Astrocyte of the spinal cord (primary cell): ENCODE results near the gene BRF1.

Experiments used
- DNase-seq: peaks from one replicate; pipeline ENCODE4 v3.0.0; 2011; ENCODE audit warnings: low read depth, low spot score
- H3K4me3 ChIP-seq: 2 replicates; pipeline ENCODE4 v1.5.1; 2011; ENCODE audit warnings: low read depth, mild to moderate bottlenecking, low read length, moderate library complexity
- in situ Hi-C: cut with HindIII; loops from 2 replicates; pipeline ENCODE4 v1.10.0; 2017; ENCODE audit warnings: low sequenced_read_pairs
- TF ChIP-seq, protein P1 (sequence below): IDR thresholded peaks from 2 replicates; pipeline ENCODE4 v1.5.1; 2012; ENCODE audit warnings: low read depth, mild to moderate bottlenecking, low read length, inconsistent platforms

The BRF1 gene

DNA sequence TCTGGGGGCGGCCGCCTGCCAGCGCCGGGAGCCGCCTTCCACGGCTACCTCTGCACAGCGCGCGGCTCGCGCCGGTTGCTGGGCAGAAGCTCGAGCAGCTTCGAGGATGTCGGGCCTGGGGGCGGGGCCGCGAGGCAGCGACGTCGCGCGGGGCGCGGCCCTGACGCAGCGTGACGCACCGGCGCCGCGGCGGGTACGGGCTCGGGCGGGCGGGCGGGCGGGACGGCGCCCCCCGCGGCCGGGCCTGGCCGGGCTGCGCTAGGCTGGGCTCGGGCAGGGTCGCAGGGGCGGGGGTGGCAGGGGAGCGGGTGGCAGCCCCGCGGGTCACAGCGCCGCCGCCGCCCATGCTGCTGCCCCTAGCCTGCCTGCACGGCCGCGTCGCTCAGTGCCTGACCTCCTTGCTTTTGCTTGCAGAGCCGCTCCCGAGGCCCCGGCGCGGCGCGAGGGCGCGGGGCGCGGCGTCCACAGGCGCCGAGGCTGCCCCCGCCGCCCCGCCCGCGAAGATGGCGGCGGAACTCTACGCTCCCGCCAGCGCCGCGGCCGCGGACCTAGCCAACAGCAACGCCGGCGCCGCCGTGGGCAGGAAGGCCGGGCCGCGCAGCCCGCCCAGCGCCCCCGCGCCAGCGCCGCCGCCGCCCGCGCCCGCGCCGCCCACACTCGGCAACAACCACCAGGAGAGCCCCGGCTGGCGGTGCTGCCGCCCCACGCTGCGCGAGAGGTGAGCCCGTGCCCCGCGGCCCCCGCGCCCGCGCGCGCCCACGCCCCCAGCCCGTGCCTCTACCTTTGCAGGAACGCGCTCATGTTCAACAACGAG, 52.2 kb downstream of the BRF1 start, which contains the start of gene BTBD6:
BTBD6 (plus strand) TSS at position 166 of the 814 bp plus-strand sequence; CDS start at position 345, 179 bp downstream.
- H3K4me3 ChIP-seq, result peak within 1 kb of the TSS; percentile 47
- in situ Hi-C loops, result no loop called here
- DNase-seq, result peak; percentile 82
- TF ChIP-seq, protein P1, sequence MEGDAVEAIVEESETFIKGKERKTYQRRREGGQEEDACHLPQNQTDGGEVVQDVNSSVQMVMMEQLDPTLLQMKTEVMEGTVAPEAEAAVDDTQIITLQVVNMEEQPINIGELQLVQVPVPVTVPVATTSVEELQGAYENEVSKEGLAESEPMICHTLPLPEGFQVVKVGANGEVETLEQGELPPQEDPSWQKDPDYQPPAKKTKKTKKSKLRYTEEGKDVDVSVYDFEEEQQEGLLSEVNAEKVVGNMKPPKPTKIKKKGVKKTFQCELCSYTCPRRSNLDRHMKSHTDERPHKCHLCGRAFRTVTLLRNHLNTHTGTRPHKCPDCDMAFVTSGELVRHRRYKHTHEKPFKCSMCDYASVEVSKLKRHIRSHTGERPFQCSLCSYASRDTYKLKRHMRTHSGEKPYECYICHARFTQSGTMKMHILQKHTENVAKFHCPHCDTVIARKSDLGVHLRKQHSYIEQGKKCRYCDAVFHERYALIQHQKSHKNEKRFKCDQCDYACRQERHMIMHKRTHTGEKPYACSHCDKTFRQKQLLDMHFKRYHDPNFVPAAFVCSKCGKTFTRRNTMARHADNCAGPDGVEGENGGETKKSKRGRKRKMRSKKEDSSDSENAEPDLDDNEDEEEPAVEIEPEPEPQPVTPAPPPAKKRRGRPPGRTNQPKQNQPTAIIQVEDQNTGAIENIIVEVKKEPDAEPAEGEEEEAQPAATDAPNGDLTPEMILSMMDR, result no peak

DNA sequence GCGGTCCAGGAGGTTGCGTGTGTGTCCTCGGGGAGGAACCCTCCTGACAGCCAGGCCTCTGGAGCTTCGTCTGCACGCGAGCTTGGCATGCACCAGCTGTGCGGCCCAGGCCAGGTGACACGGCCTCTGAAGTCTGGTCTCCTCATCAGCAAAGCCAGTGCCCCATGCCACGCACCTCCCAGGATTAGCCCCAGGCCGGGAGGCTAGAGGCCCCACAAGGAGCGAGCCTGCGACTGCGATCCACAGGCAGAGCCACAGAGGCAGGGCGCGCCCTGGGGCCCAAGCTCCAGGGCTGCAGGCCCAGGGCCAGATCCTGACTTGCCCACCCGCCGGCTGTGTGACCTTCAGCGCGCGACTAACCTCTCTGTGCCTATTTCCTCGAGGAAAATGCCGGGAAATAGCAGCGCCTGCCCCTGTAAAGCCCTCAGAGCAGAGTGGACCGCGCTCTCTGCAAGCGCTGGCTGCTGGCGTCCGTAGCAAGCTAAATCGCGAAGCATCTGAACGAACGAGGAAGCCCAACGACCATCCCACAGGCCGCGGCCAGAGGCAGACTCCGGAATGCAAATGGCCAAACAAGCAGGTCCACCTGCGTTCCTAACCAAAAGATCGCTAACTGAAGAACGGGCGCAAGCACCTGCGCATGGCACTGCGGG, 53.0 kb downstream of the BRF1 start:
- peak overlapping the region; percentile 47 for H3K4me3 ChIP-seq
- TF ChIP-seq, protein P1, result no peak
- DNase-seq, result no peak
- in situ Hi-C loops, result no loop called here

DNA sequence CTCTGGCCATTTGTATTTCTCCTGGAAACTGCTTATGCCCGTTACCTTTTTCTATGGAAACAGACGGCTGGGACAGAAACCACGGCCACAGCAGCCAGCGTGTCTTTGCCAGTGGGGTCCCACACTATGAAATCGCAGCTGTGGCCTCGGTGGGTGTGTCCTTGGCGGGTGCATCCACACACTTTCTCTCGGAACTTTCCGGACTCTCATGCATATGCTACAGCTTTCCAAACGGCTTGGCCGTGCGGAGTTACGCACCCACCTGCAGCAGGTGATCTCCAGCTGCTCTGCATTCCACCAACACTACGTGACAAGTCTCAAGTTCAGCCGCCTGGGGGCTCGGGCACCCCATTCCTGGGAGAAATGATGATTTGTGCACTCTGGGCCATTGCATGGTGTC, 53.8 kb downstream of the BRF1 start:
- in situ Hi-C loops, result no loop called here
- TF ChIP-seq, protein P1, result no peak
- no peak for DNase-seq
- no peak overlapping the region for H3K4me3 ChIP-seq

DNA sequence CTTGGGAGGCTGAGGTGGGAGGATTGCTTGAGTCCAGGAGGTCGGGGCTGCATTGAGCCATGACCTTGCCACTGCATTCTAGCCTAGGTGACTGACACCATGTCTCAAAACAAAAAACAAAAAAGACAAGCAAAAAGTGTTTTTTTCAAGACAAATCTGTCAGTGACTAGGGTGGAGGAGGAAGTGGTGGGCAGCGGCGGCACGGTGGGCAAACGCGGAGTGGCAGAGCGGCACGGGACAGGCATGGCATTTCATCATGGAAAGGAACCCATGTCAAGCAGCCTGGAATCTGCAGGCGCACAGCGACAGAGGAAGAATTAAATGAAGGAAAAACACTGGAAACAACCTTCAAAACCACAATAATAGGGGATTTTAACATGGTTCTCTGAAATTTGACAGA, 56.5 kb downstream of the BRF1 start:
- no peak overlapping the region for H3K4me3 ChIP-seq

DNA sequence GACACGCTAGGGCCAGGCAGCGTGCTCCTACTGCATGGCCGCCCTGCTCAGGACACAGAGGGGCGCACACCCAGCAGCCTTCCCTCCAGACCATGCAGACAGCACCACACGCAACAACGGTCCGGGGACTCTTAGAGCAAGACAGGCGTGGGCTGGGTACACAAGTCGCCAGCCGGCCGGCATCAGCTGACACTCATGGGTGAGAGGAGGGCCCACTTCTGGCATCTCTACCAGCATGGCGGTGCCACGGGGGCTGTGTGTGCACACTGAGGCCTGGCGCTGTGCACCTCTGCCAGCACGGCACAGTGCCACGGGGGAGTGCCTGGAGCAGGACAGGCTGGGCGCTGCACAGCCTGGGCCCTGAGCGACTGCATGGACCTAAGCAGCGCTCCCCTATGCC, 59.2 kb downstream of the BRF1 start:
- DNase-seq, result no peak
- H3K4me3 ChIP-seq, result no peak overlapping the region
- in situ Hi-C loops, result no loop called here
- TF ChIP-seq, protein P1, result no peak

More for the DNA sequence above, 56.5 kb downstream of the BRF1 start:
- in situ Hi-C loops, result no loop called here
- TF ChIP-seq, protein P1, result no peak
- DNase-seq, result no peak

DNA sequence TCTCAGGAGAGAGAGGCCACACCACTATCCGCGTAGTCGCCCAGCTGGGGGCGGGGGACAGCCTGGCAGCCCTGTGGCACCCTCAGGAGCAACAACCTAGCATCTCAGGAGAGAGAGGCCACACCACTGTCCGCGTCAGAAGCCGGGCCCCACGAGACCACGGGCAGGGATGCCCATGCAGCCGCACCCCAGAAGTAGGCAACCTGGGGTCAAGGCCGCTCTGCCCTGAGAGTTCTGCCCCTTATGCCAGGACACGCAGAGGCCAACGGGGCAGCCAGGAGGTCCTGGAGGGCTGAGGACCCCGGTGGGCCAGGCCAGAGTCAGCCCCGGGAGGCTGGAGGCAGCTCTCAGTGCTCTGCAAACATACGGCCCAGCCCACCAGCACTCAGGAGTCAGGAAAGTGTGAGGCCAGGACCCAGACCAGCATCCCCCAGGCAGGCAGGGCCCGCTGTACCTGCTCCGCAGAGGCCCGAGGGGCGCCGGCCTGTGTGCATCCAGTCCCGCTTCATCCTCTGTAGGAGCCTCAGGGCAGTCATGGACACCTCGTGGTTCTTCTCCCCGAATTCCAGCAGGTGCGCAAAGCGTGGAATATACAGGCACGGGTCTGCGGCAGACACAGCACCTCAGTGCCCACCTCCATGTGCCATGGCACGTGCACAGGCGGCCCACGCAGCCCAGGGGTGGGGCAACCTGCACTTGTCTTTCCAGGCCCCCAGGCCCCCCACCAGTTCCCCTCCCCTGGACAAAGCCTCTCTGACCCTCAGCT, 59.8 kb downstream of the BRF1 start:
- TF ChIP-seq, protein P1, result no peak
- no peak overlapping the region for H3K4me3 ChIP-seq
- in situ Hi-C loops, result no loop called here
- DNase-seq, result no peak
